ENCODE results near the gene MFAP5.

DNA sequence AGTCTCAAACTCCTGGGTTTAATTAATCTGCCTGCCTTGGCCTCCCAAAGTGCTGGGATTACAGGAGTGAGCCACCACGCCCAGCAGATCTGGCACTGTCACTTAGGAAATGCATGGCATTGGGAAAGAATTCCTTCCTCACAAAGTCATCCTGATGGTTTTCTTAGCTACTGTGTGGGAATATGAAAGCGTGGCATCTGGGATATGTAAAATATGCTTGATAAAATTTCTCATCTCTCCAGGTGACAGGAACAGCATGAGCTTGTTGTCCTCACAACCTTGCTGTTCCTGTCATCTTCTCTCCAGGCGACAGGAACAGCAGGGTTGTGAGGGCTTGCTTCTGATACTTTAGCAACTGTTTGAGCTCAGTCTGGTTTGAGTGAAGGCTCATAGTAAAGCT is 33.9 kb downstream of the MFAP5 start:
- TF ChIP-seq POLR2A (IDR thresholded peaks at IDR 0.05; ENCODE audit: low read length) (no peak), GATA1 (IDR thresholded peaks at IDR 0.05; ENCODE audit: low read depth, low read length) (no peak)
